GM12872 (cell line): ENCODE results near the gene SRP14.

Experiments used
- CTCF ChIP-seq: IDR thresholded peaks from 3 replicates; pipeline ENCODE4 v1.5.1; 2011; ENCODE audit warnings: low read depth, mild to moderate bottlenecking, low read length, moderate library complexity; ENCODE audit not compliant: insufficient read depth

SRP14 gene

GRCh38 chr15:40003116-40003916, 35.7 kb downstream of the SRP14 start:
- no peak for TF ChIP-seq CTCF

GRCh38 chr15:40002295-40002694, 36.7 kb downstream of the SRP14 start:
- no peak for TF ChIP-seq CTCF

- no peak for TF ChIP-seq CTCF
Observed at GRCh38 chr15:39999538-40000200, 39.3 kb downstream of the SRP14 start.

- no peak for TF ChIP-seq CTCF
Observed at GRCh38 chr15:39998511-39999077, 40.4 kb downstream of the SRP14 start.

GRCh38 chr15:39997639-39998038, 41.3 kb downstream of the SRP14 start:
- TF ChIP-seq CTCF = no peak

GRCh38 chr15:39997031-39997430, 42.0 kb downstream of the SRP14 start:
- TF ChIP-seq CTCF = no peak

GRCh38 chr15:39990706-39991105, 48.3 kb downstream of the SRP14 start:
- no peak for TF ChIP-seq CTCF
